ENCODE measurements around the gene PEX12.

GRCh38 chr17:35603674-35604073 lies 25.3 kb upstream of the PEX12 start:
- TF ChIP-seq EZH2 (IDR thresholded peaks at IDR 0.05) = no peak
- no peak for TF ChIP-seq POLR2AphosphoS5 (IDR thresholded peaks at IDR 0.05; ENCODE audit: borderline replicate concordance, low read depth, low read length)
- no peak for TF ChIP-seq FOXP2 (optimal IDR thresholded peaks at IDR 0.05; ENCODE audit: control extremely low read depth, extremely low read length, insufficient read depth)
